ENCODE measurements around the gene FCHSD1. TPM values are rescaled to one million over a fixed set of nuclear protein-coding genes. Genes with fewer than 3 reads are reported as not detected.

The FCHSD1 gene
- total RNA-seq, 1 experiment from 2014 or later, result 21.2 TPM

GRCh38 chr5:141663506-141663905 lies 12.3 kb upstream of the FCHSD1 start:
- Mint-ChIP-seq H3K4me3 (ENCODE audit: unreplicated experiment) (no peak overlapping the region), H3K9me3 (ENCODE audit: unreplicated experiment) (no peaks in the 10 kb centered on the region), H3K27ac (ENCODE audit: low read depth, unreplicated experiment) (no peak overlapping the region), H3K27me3 (ENCODE audit: insufficient read depth, unreplicated experiment) (no peaks in the 10 kb centered on the region), H3K36me3 (ENCODE audit: insufficient read depth, unreplicated experiment) (peaks cover 19% of the 10 kb centered on the region), H3K4me1 (ENCODE audit: insufficient read depth, unreplicated experiment) (peaks cover 4% of the 10 kb centered on the region)
- intact Hi-C loops (cut with micrococcal nuclease), result no loop called here
- TF ChIP-seq CTCF (IDR thresholded peaks at IDR 0.05; ENCODE audit: unreplicated experiment), result no peak
- POLR2A ChIA-PET, result interaction anchor here (1.0 to 1.6 kb wide), 2 partner anchors 11 to 20 kb away, joined by 3 to 4 read pairs; no protein-coding TSS in a partner anchor
- no TSS peak for BruUV-seq (replicated peaks)
- DNase-seq (ENCODE audit: unreplicated experiment), result no peak
- CTCF ChIA-PET, result interaction anchor here (0.5 to 11.4 kb wide), 17 partner anchors 12 to 1234 kb away, joined by 3 to 123 read pairs (median 4); partner anchors contain the start of genes ARAP3 and FCHSD1

- Mint-ChIP-seq H3K9me3 (ENCODE audit: unreplicated experiment) (no peaks in the 10 kb centered on the region), H3K27me3 (ENCODE audit: insufficient read depth, unreplicated experiment) (no peaks in the 10 kb centered on the region), H3K4me3 (ENCODE audit: unreplicated experiment) (no peak overlapping the region), H3K27ac (ENCODE audit: low read depth, unreplicated experiment) (no peak overlapping the region), H3K4me1 (ENCODE audit: insufficient read depth, unreplicated experiment) (peaks cover 12% of the 10 kb centered on the region), H3K36me3 (ENCODE audit: insufficient read depth, unreplicated experiment) (peaks cover 17% of the 10 kb centered on the region)
- ChIA-PET POLR2A (interaction anchor here (1.6 kb wide), 1 partner anchor 10 kb away, joined by 4 read pairs; no protein-coding TSS in a partner anchor), CTCF (interaction anchor here (0.7 to 11.4 kb wide), 3 partner anchors 31 to 43 kb away, joined by 3 to 123 read pairs (median 3); partner anchors contain the start of gene DIAPH1)
- no TSS peak for BruUV-seq (replicated peaks)
- TF ChIP-seq CTCF (IDR thresholded peaks at IDR 0.05; ENCODE audit: unreplicated experiment), result no peak
- DNase-seq (ENCODE audit: unreplicated experiment), result no peak
- intact Hi-C loops (cut with micrococcal nuclease), result no loop called here
Observed at GRCh38 chr5:141662028-141662427, 10.8 kb upstream of the FCHSD1 start.

- H3K4me1 Mint-ChIP-seq (ENCODE audit: insufficient read depth, unreplicated experiment), result peaks cover 7% of the 10 kb centered on the region
- no peaks in the 10 kb centered on the region for H3K9me3 Mint-ChIP-seq (ENCODE audit: unreplicated experiment)
- no TSS peak for BruUV-seq (replicated peaks)
- H3K27ac Mint-ChIP-seq (ENCODE audit: low read depth, unreplicated experiment), result no peak overlapping the region
- ChIA-PET CTCF (interaction anchor here (1.0 to 4.3 kb wide), 6 partner anchors 20 to 303 kb away, joined by 3 to 29 read pairs (median 6); partner anchors contain the start of genes DIAPH1 and PCDH1), POLR2A (interaction anchor here (0.9 to 1.0 kb wide), 2 partner anchors 20 to 22 kb away, joined by 3 to 4 read pairs; no protein-coding TSS in a partner anchor)
- TF ChIP-seq CTCF (IDR thresholded peaks at IDR 0.05; ENCODE audit: unreplicated experiment), result no peak
- H3K27me3 Mint-ChIP-seq (ENCODE audit: insufficient read depth, unreplicated experiment), result no peaks in the 10 kb centered on the region
- H3K4me3 Mint-ChIP-seq (ENCODE audit: unreplicated experiment), result no peak overlapping the region
- DNase-seq (ENCODE audit: unreplicated experiment), result peak; percentile 79
- peaks cover 17% of the 10 kb centered on the region for H3K36me3 Mint-ChIP-seq (ENCODE audit: insufficient read depth, unreplicated experiment)
- intact Hi-C loops (cut with micrococcal nuclease), result no loop called here
Observed at GRCh38 chr5:141657937-141658545, 6.8 kb upstream of the FCHSD1 start.

GRCh38 chr5:141657404-141657803 lies 6.2 kb upstream of the FCHSD1 start:
- no peak for TF ChIP-seq CTCF (IDR thresholded peaks at IDR 0.05; ENCODE audit: unreplicated experiment)
- ChIA-PET CTCF (interaction anchor here (1.0 to 4.3 kb wide), 8 partner anchors 12 to 303 kb away, joined by 4 to 29 read pairs (median 6); partner anchors contain the start of genes DIAPH1 and PCDH1), POLR2A (interaction anchor here (0.9 to 1.0 kb wide), 2 partner anchors 19 to 21 kb away, joined by 3 to 4 read pairs; no protein-coding TSS in a partner anchor)
- intact Hi-C loops (cut with micrococcal nuclease), result no loop called here
- BruUV-seq (replicated peaks), result no TSS peak
- H3K4me3 Mint-ChIP-seq (ENCODE audit: unreplicated experiment), result no peak overlapping the region
- no peak for DNase-seq (ENCODE audit: unreplicated experiment)
- no peaks in the 10 kb centered on the region for H3K9me3 Mint-ChIP-seq (ENCODE audit: unreplicated experiment)
- H3K27ac Mint-ChIP-seq (ENCODE audit: low read depth, unreplicated experiment), result no peak overlapping the region
- no peaks in the 10 kb centered on the region for H3K27me3 Mint-ChIP-seq (ENCODE audit: insufficient read depth, unreplicated experiment)
- H3K36me3 Mint-ChIP-seq (ENCODE audit: insufficient read depth, unreplicated experiment), result peaks cover 17% of the 10 kb centered on the region
- peaks cover 10% of the 10 kb centered on the region for H3K4me1 Mint-ChIP-seq (ENCODE audit: insufficient read depth, unreplicated experiment)

Data from MCF 10A (cell line).